NCI-H2196 (cell line): ENCODE data around the gene TMED5.
"Not testable (repeated sequence)": the region's sequence is repeated elsewhere in the genome, so short reads cannot be mapped to it uniquely, and the experiment has no call there.

Source experiments
- DNase-seq: peaks from one replicate; lab custom pipeline; 2025; ENCODE audit not compliant: unreplicated experiment; lab: John Stamatoyannopoulos, UW

TMED5 gene

GRCh38 chr1:93179886-93180722, at the start of gene TMED5:
Gene TMED5 (minus strand): TSS chr1:93180413. CDS start chr1:93180242, 171 bp downstream.
- DNase-seq: peak; percentile 98

- no peak for DNase-seq
These were observed 42.9 kb upstream of the TMED5 start for GRCh38 chr1:93223023-93223675.

- DNase-seq: no peak
These were observed 41.7 kb upstream of the TMED5 start for GRCh38 chr1:93221913-93222312.

GRCh38 chr1:93220716-93221115, 40.5 kb upstream of the TMED5 start:
- DNase-seq: not testable (repeated sequence)

GRCh38 chr1:93219443-93219842, 39.2 kb upstream of the TMED5 start:
- DNase-seq: no peak

- no peak for DNase-seq
These were observed 35.1 kb upstream of the TMED5 start for GRCh38 chr1:93215322-93215721.

GRCh38 chr1:93207211-93207610, 27.0 kb upstream of the TMED5 start:
- no peak for DNase-seq

- no peak for DNase-seq
These were observed 26.3 kb upstream of the TMED5 start for GRCh38 chr1:93206567-93206954.

- DNase-seq: no peak
These were observed 25.8 kb upstream of the TMED5 start for GRCh38 chr1:93205892-93206566.

GRCh38 chr1:93200714-93201113, 20.5 kb upstream of the TMED5 start:
- DNase-seq: no peak

GRCh38 chr1:93200086-93200620, 19.9 kb upstream of the TMED5 start:
- DNase-seq: no peak

- DNase-seq: no peak
These were observed 18.9 kb upstream of the TMED5 start for GRCh38 chr1:93199150-93199549.

- DNase-seq: no peak
These were observed 16.4 kb upstream of the TMED5 start for GRCh38 chr1:93196591-93196990.

- DNase-seq: no peak
These were observed 14.2 kb upstream of the TMED5 start for GRCh38 chr1:93194231-93194990.

GRCh38 chr1:93190432-93190831, 10.2 kb upstream of the TMED5 start:
- DNase-seq: no peak

GRCh38 chr1:93186667-93187066, 6.5 kb upstream of the TMED5 start:
- DNase-seq: no peak

GRCh38 chr1:93180723-93181613, 755 bp upstream of the TMED5 start, which contains the start of gene CCDC18:
Gene CCDC18 (plus strand): TSS chr1:93180724. CDS start chr1:93183362, 2,638 bp downstream.
- DNase-seq: no peak

GRCh38 chr1:93178418-93178817, 1.8 kb downstream of the TMED5 start:
- no peak for DNase-seq

- DNase-seq: no peak
These were observed 2.2 kb downstream of the TMED5 start for GRCh38 chr1:93177991-93178390.

GRCh38 chr1:93174638-93175037, 5.6 kb downstream of the TMED5 start:
- not testable (repeated sequence) for DNase-seq
